Osteoblast (primary cell): Measurements from ENCODE around the gene PROKR2. TPM values are rescaled to one million over a fixed set of nuclear protein-coding genes. Genes with fewer than 3 reads are reported as not detected.

Source experiments
- DNase-seq: peaks from one replicate; pipeline ENCODE4 v3.0.0; 2011; ENCODE audit warnings: low spot score, mixed read lengths; ENCODE audit not compliant: insufficient read length; ENCODE audit errors: missing footprints
- H2AFZ ChIP-seq: 2 replicates; pipeline ENCODE4 v1.6.0; 2011; ENCODE audit warnings: mild to moderate bottlenecking, low read length
- H3K27ac ChIP-seq: 2 replicates; pipeline ENCODE4 v1.5.1; 2011; ENCODE audit warnings: mild to moderate bottlenecking, low read depth, low read length, moderate library complexity
- H3K27me3 ChIP-seq: 2 replicates; pipeline ENCODE4 v1.6.0; 2012; ENCODE audit warnings: mild to moderate bottlenecking, control low read depth, inconsistent platforms, low read length, moderate library complexity; ENCODE audit not compliant: insufficient read depth
- H3K36me3 ChIP-seq: 2 replicates; pipeline ENCODE4 v1.5.1; 2011; ENCODE audit warnings: mild to moderate bottlenecking, low read length, control low read depth, moderate library complexity; ENCODE audit not compliant: insufficient read depth
- H3K4me1 ChIP-seq: 2 replicates; pipeline ENCODE4 v1.5.1; 2011; ENCODE audit warnings: mild to moderate bottlenecking, low read length, control low read depth, moderate library complexity; ENCODE audit not compliant: insufficient read depth
- H3K4me2 ChIP-seq: 2 replicates; pipeline ENCODE4 v1.6.0; 2011; ENCODE audit warnings: mild to moderate bottlenecking, low read length; ENCODE audit not compliant: insufficient read depth
- H3K4me3 ChIP-seq: fragments of 200-600 bp; sonication (generic); 3 replicates; pipeline ENCODE4 v1.5.1; 2012; ENCODE audit warnings: mild to moderate bottlenecking, low read length, inconsistent platforms; ENCODE audit not compliant: insufficient read depth
- H3K79me2 ChIP-seq: 2 replicates; pipeline ENCODE4 v1.6.0; 2012; ENCODE audit warnings: mild to moderate bottlenecking, low read length, control low read depth, inconsistent platforms; ENCODE audit not compliant: insufficient read depth
- H3K9me3 ChIP-seq: 2 replicates; pipeline ENCODE4 v1.5.1; 2011; ENCODE audit warnings: low read depth, low read length, control low read depth
- H4K20me1 ChIP-seq: 2 replicates; pipeline ENCODE4 v1.6.0; 2012; ENCODE audit warnings: mild to moderate bottlenecking, low read length, control low read depth; ENCODE audit not compliant: insufficient read depth
- small RNA-seq: library from RNA; depleted of rRNA; stranded (forward); fragments of <200 nt; gene quantifications from one replicate; pipeline ENCODE3, GENCODE V24; 2012
- total RNA-seq: library from RNA; depleted of rRNA; stranded (reverse); fragments of >200 nt; gene quantifications from 2 replicates; pipeline ENCODE4 v1.2.3, GENCODE V29; 2012
- TF ChIP-seq, protein P1 (sequence below): IDR thresholded peaks from 2 replicates; pipeline ENCODE4 v1.5.1; 2011; ENCODE audit warnings: mild to moderate bottlenecking, low read depth, low read length, moderate library complexity; ENCODE audit errors: extremely low read depth

The PROKR2 gene
- total RNA-seq, 1 donor: not detected

DNA sequence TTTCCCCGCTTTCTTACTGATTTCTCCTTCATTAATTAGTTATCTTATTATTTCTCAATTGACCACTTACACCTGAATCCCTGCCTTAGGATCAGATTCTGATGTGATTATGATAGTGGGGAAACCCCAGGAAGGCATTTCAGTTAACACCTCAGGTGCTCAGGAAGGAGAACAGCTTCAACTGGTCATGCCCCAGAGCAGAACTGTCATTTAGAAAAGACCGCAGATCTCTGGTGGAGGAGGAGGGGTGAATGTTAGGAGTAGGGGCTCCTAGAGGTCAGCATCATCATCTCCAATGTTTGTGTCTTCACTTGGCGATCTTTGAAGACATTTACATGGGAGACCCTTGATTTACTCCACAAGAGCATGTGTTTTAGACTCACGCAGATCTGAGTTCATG, 44.5 kb downstream of the PROKR2 start:
- TF ChIP-seq, protein P1, sequence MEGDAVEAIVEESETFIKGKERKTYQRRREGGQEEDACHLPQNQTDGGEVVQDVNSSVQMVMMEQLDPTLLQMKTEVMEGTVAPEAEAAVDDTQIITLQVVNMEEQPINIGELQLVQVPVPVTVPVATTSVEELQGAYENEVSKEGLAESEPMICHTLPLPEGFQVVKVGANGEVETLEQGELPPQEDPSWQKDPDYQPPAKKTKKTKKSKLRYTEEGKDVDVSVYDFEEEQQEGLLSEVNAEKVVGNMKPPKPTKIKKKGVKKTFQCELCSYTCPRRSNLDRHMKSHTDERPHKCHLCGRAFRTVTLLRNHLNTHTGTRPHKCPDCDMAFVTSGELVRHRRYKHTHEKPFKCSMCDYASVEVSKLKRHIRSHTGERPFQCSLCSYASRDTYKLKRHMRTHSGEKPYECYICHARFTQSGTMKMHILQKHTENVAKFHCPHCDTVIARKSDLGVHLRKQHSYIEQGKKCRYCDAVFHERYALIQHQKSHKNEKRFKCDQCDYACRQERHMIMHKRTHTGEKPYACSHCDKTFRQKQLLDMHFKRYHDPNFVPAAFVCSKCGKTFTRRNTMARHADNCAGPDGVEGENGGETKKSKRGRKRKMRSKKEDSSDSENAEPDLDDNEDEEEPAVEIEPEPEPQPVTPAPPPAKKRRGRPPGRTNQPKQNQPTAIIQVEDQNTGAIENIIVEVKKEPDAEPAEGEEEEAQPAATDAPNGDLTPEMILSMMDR: no peak
- H3K79me2 ChIP-seq: no peaks in the 10 kb centered on the region

DNA sequence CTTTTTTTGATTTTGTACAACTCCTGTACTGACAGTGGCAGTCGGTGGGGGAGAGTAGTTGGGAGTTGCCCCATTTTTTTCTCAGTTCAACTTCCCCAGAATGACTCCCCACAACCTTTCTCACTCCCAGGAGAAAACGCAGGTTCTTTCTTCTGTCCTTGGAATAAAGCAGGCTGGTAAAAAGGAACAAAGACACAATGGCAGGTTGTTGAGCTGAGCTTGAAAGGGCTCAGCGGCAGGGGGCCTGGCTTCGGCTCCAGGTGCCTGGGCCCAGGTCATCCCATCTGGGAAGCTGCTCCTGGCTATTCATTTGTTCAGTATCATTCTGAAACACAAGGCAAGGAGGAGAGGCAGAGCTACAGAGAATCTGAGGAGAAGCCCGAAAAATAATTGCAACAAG, 46.2 kb downstream of the PROKR2 start:
- no peak overlapping the region for H3K27ac ChIP-seq
- no peaks in the 10 kb centered on the region for H3K36me3 ChIP-seq
- no peaks in the 10 kb centered on the region for H4K20me1 ChIP-seq
- no peaks in the 10 kb centered on the region for H3K27me3 ChIP-seq
- no peaks in the 10 kb centered on the region for H3K4me1 ChIP-seq
- no peak overlapping the region for H3K4me2 ChIP-seq
- H3K4me3 ChIP-seq: no peak overlapping the region
- H2AFZ ChIP-seq: no peak overlapping the region
- H3K79me2 ChIP-seq: no peaks in the 10 kb centered on the region
- DNase-seq: no peak
- no peaks in the 10 kb centered on the region for H3K9me3 ChIP-seq
- TF ChIP-seq, protein P1: no peak

More for the DNA sequence above, 44.5 kb downstream of the PROKR2 start:
- Histone ChIP-seq H4K20me1 (no peaks in the 10 kb centered on the region), H3K27me3 (no peaks in the 10 kb centered on the region), H3K36me3 (no peaks in the 10 kb centered on the region), H3K27ac (no peak overlapping the region), H2AFZ (no peak overlapping the region), H3K4me3 (no peak overlapping the region), H3K9me3 (no peaks in the 10 kb centered on the region), H3K4me1 (no peaks in the 10 kb centered on the region), H3K4me2 (no peak overlapping the region)
- no peak for DNase-seq

DNA sequence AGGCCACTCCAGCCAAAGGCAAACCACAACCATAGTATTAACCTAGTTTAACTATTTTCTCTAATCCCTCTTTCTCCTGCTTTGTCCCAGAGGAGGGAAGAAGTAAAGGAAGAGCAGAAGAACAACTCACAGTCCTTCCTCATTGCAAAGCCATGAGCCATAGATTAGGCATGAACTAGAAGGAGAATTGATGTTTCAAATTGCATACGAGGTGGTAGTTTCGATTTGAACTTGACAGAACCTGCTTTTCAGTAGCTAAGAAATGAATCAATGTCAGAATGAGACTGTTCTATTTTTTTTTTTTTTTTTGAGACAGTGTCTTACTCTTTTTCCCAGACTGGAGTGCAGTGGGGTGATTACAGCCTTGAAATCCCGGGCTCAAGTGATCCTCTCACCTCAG, 48.3 kb downstream of the PROKR2 start:
- no peaks in the 10 kb centered on the region for H4K20me1 ChIP-seq
- TF ChIP-seq, protein P1: no peak
- H3K4me1 ChIP-seq: no peaks in the 10 kb centered on the region
- no peak overlapping the region for H3K4me3 ChIP-seq
- no peaks in the 10 kb centered on the region for H3K27me3 ChIP-seq
- no peak overlapping the region for H2AFZ ChIP-seq
- no peaks in the 10 kb centered on the region for H3K79me2 ChIP-seq
- no peak overlapping the region for H3K27ac ChIP-seq
- peak; percentile 26 for DNase-seq
- H3K4me2 ChIP-seq: no peak overlapping the region
- no peaks in the 10 kb centered on the region for H3K9me3 ChIP-seq
- H3K36me3 ChIP-seq: no peaks in the 10 kb centered on the region

DNA sequence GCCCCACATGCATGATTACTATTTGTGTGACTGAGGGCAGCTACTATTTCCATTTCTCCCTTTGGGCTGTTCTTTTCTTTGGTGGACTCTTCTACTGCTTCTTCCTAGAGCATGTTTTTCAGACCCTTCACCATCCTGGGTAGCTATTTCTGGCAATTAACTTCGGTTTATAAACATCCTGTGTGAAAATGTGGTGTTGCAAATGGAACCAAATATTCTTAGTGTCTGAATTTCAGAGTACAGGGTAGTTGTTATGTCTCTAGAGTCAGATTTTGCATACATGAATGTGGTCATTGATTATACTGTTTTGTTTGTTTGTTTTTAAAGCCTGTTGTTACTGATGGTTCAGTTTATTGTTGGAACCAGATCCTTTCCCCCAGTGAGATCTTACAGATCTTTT, 49.7 kb downstream of the PROKR2 start:
- TF ChIP-seq, protein P1: no peak
- no peak overlapping the region for H2AFZ ChIP-seq
- no peaks in the 10 kb centered on the region for H3K36me3 ChIP-seq
- H4K20me1 ChIP-seq: no peaks in the 10 kb centered on the region
- no peak overlapping the region for H3K27ac ChIP-seq
- no peak overlapping the region for H3K4me2 ChIP-seq
- H3K79me2 ChIP-seq: no peaks in the 10 kb centered on the region
- H3K4me3 ChIP-seq: no peak overlapping the region
- no peaks in the 10 kb centered on the region for H3K27me3 ChIP-seq
- no peaks in the 10 kb centered on the region for H3K9me3 ChIP-seq
- no peaks in the 10 kb centered on the region for H3K4me1 ChIP-seq
- no peak for DNase-seq

Small RNA genes within 50 kb of the gene (small RNA-seq; reads per million reads assigned to genes)
- gene RNA5-8SP7: not detected

Other genes with a start within 250 kb of the PROKR2 start
- gene TMEM230, start 203.9 kb downstream of the PROKR2 start, total RNA-seq: 108 and 141 TPM in 2 replicates
- 62.2 and 66.2 TPM in 2 replicates for gene PCNA, start 197.0 kb downstream of the PROKR2 start, total RNA-seq
- 25.3 and 26.2 TPM in 2 replicates for gene CDS2, start 189.9 kb downstream of the PROKR2 start, total RNA-seq